NCI-H1105 (cell line): ENCODE results near the gene TBC1D32.
"Not testable (repeated sequence)": the region's sequence is repeated elsewhere in the genome, so short reads cannot be mapped to it uniquely, and the experiment has no call there.

Experiments used
- DNase-seq: peaks from one replicate; lab custom pipeline; 2025; lab: John Stamatoyannopoulos, UW

Gene TBC1D32

GRCh38 chr6:121334299-121335086 is at the start of gene TBC1D32:
TSS of gene TBC1D32 (minus strand) at chr6:121334480. CDS start at chr6:121334430, 50 bp downstream.
- peak; percentile 87 for DNase-seq

- no peak for DNase-seq
Observed at GRCh38 chr6:121383478-121383877, 49.2 kb upstream of the TBC1D32 start.

- peak; percentile 64 for DNase-seq
Observed at GRCh38 chr6:121382467-121383121, 48.3 kb upstream of the TBC1D32 start.

- no peak for DNase-seq
Observed at GRCh38 chr6:121376411-121376810, 42.1 kb upstream of the TBC1D32 start.

- not testable (repeated sequence) for DNase-seq
Observed at GRCh38 chr6:121374219-121374618, 39.9 kb upstream of the TBC1D32 start.

- DNase-seq = no peak
Observed at GRCh38 chr6:121365536-121366521, 31.5 kb upstream of the TBC1D32 start.

GRCh38 chr6:121356575-121356974 is 22.3 kb upstream of the TBC1D32 start:
- no peak for DNase-seq

GRCh38 chr6:121354764-121355163 is 20.5 kb upstream of the TBC1D32 start:
- no peak for DNase-seq

GRCh38 chr6:121352941-121353340 is 18.7 kb upstream of the TBC1D32 start:
- no peak for DNase-seq

GRCh38 chr6:121351916-121352315 is 17.6 kb upstream of the TBC1D32 start:
- no peak for DNase-seq

GRCh38 chr6:121349596-121349995 is 15.3 kb upstream of the TBC1D32 start:
- DNase-seq = no peak

GRCh38 chr6:121347484-121347883 is 13.2 kb upstream of the TBC1D32 start:
- no peak for DNase-seq

- no peak for DNase-seq
Observed at GRCh38 chr6:121344539-121344938, 10.3 kb upstream of the TBC1D32 start.

GRCh38 chr6:121339639-121340226 is 5.5 kb upstream of the TBC1D32 start:
- no peak for DNase-seq

- no peak for DNase-seq
Observed at GRCh38 chr6:121338956-121339355, 4.7 kb upstream of the TBC1D32 start.

- DNase-seq = no peak
Observed at GRCh38 chr6:121338366-121338765, 4.1 kb upstream of the TBC1D32 start.

GRCh38 chr6:121335087-121336008 is 1.1 kb upstream of the TBC1D32 start:
- DNase-seq = no peak

- not testable (repeated sequence) for DNase-seq
Observed at GRCh38 chr6:121333694-121334093, 586 bp downstream of the TBC1D32 start.

GRCh38 chr6:121333196-121333595 is 1.1 kb downstream of the TBC1D32 start:
- DNase-seq = no peak

- no peak for DNase-seq
Observed at GRCh38 chr6:121330516-121330915, 3.8 kb downstream of the TBC1D32 start.

- no peak for DNase-seq
Observed at GRCh38 chr6:121321282-121321681, 13.0 kb downstream of the TBC1D32 start.
